Peyer's patch (tissue), 4 donors: ENCODE results near the gene TMEM132D. TPM values are rescaled to one million over a fixed set of nuclear protein-coding genes. Genes with fewer than 3 reads are reported as not detected.

ENCODE experiments used
- DNase-seq, 3 donors: peaks; one replicate each; pipeline ENCODE4 v3.0.0-alpha.2; 2017 to 2019
- H3K27ac ChIP-seq, 4 donors: fragments of 200-600 bp; sonication (generic); one replicate each; pipeline ENCODE4 v1.5.1; 2016 to 2019
- H3K27me3 ChIP-seq, 2 donors: fragments of 200-600 bp; sonication (generic); one replicate each; pipeline ENCODE4 v1.5.1; 2019
- H3K36me3 ChIP-seq, 3 donors: fragments of 200-600 bp; sonication (generic); one replicate each; pipeline ENCODE4 v1.5.1; 2016 to 2019
- H3K4me1 ChIP-seq, 4 donors: fragments of 200-600 bp; sonication (generic); one replicate each; pipeline ENCODE4 v1.5.1; 2016 to 2019
- H3K4me3 ChIP-seq, 4 donors: fragments of 200-600 bp; sonication (generic); 1 replicate in 3 of 4; 2 replicates in 1 of 4; pipeline ENCODE4 v1.5.1; 2016 to 2019; ENCODE audit warnings: mild to moderate bottlenecking in 1 of 4
- H3K9me3 ChIP-seq, 4 donors: fragments of 200-600 bp; sonication (generic); one replicate each; pipeline ENCODE4 v1.5.1; 2016 to 2019; ENCODE audit warnings: mild to moderate bottlenecking in 1 of 4
- CTCF ChIP-seq, 6 experiments: fragments of 450-650 bp in 4 of 6; fragments of 200-600 bp in 2 of 6; sonication (generic) in 1 of 6; IDR thresholded peaks; one replicate each; pipeline ENCODE4 v1.5.1; 2017 to 2019; ENCODE audit warnings: antibody characterized with exemption in 6 of 6, mild to moderate bottlenecking in 3 of 6, moderate library complexity in 1 of 6
- POLR2A ChIP-seq, 2 donors: fragments of 450-650 bp; IDR thresholded peaks; one replicate each; pipeline ENCODE4 v1.5.1; 2017; ENCODE audit warnings: antibody characterized with exemption in 2 of 2, mild to moderate bottlenecking in 2 of 2, moderate library complexity in 2 of 2
- total RNA-seq, 4 donors: library from RNA; depleted of rRNA; stranded (reverse); fragments of >200 nt; gene quantifications; one replicate each; pipeline ENCODE4 v1.1.0, GENCODE V29; 2016

Gene TMEM132D
- total RNA-seq, 4 donors from 2014 or later = 0.27 to 1.7 (median 0.41) TPM

GRCh38 chr12:129101404-129101803 lies 802.4 kb downstream of the TMEM132D start:
- TF ChIP-seq POLR2A (IDR thresholded peaks at IDR 0.05) (no peak), CTCF (IDR thresholded peaks at IDR 0.05) (no peak)
- Histone ChIP-seq H3K9me3 (no peaks in the 10 kb centered on the region), H3K4me3 (no peak overlapping the region), H3K27me3 (no peaks in the 10 kb centered on the region), H3K36me3 (no peaks in the 10 kb centered on the region), H3K27ac (no peak overlapping the region), H3K4me1 (no peaks in the 10 kb centered on the region)
- no peak for DNase-seq

GRCh38 chr12:129097451-129097850 lies 806.4 kb downstream of the TMEM132D start:
- no peaks in the 10 kb centered on the region for H3K4me1 ChIP-seq
- no peak for TF ChIP-seq POLR2A (IDR thresholded peaks at IDR 0.05)
- no peak for TF ChIP-seq CTCF (IDR thresholded peaks at IDR 0.05)
- H3K4me3 ChIP-seq = no peak overlapping the region
- H3K27ac ChIP-seq = no peak overlapping the region
- H3K9me3 ChIP-seq = no peaks in the 10 kb centered on the region
- no peaks in the 10 kb centered on the region for H3K36me3 ChIP-seq
- no peak for DNase-seq
- no peaks in the 10 kb centered on the region for H3K27me3 ChIP-seq

GRCh38 chr12:129096968-129097367 lies 806.9 kb downstream of the TMEM132D start:
- Histone ChIP-seq H3K4me1 (no peaks in the 10 kb centered on the region), H3K9me3 (no peaks in the 10 kb centered on the region), H3K27ac (no peak overlapping the region), H3K4me3 (no peak overlapping the region), H3K27me3 (no peaks in the 10 kb centered on the region), H3K36me3 (no peaks in the 10 kb centered on the region)
- TF ChIP-seq POLR2A (IDR thresholded peaks at IDR 0.05) (no peak), CTCF (IDR thresholded peaks at IDR 0.05) (no peak)
- DNase-seq = no peak

- Histone ChIP-seq H3K4me3 (no peak overlapping the region), H3K27ac (no peak overlapping the region), H3K27me3 (no peaks in the 10 kb centered on the region), H3K36me3 (no peaks in the 10 kb centered on the region), H3K4me1 (no peaks in the 10 kb centered on the region), H3K9me3 (no peaks in the 10 kb centered on the region)
- no peak for DNase-seq
- TF ChIP-seq CTCF (IDR thresholded peaks at IDR 0.05) (no peak), POLR2A (IDR thresholded peaks at IDR 0.05) (no peak)
These were observed 807.6 kb downstream of the TMEM132D start for GRCh38 chr12:129096184-129096583.

GRCh38 chr12:129089576-129089975 lies 814.2 kb downstream of the TMEM132D start:
- H3K4me1 ChIP-seq = no peaks in the 10 kb centered on the region

More at GRCh38 chr12:129089576-129089975, 814.2 kb downstream of the TMEM132D start:
- Histone ChIP-seq H3K27ac (no peak overlapping the region), H3K4me3 (no peak overlapping the region), H3K36me3 (no peaks in the 10 kb centered on the region), H3K27me3 (no peaks in the 10 kb centered on the region), H3K9me3 (no peaks in the 10 kb centered on the region)
- TF ChIP-seq POLR2A (IDR thresholded peaks at IDR 0.05) = no peak
- TF ChIP-seq CTCF (IDR thresholded peaks at IDR 0.05) = no peak
- DNase-seq = no peak
